HUES6 (cell line): ENCODE measurements around the gene UPF2.

Experiments
- H3K27ac ChIP-seq: 2 replicates; pipeline ENCODE4 v1.7.0; 2013; ENCODE audit warnings: low read depth, mild to moderate bottlenecking, low read length, inconsistent platforms
- H3K27me3 ChIP-seq: 2 replicates; pipeline ENCODE4 v1.6.1; 2013; ENCODE audit warnings: low read length; ENCODE audit not compliant: control insufficient read depth, insufficient read depth
- H3K36me3 ChIP-seq: 2 replicates; pipeline ENCODE4 v1.6.1; 2013; ENCODE audit warnings: low read length; ENCODE audit not compliant: control insufficient read depth, insufficient read depth
- H3K4me1 ChIP-seq: 2 replicates; pipeline ENCODE4 v1.6.1; 2013; ENCODE audit warnings: low read length; ENCODE audit not compliant: control insufficient read depth, insufficient read depth
- H3K4me3 ChIP-seq: 2 replicates; pipeline ENCODE4 v1.5.1; 2013; ENCODE audit warnings: low read depth, low read length
- H3K9ac ChIP-seq: one replicate; pipeline ENCODE4 v1.6.1; 2013; ENCODE audit warnings: mild to moderate bottlenecking, low read length
- H3K9me3 ChIP-seq: 2 replicates; pipeline ENCODE4 v1.6.1; 2013; ENCODE audit warnings: low read depth, low read length; ENCODE audit not compliant: control insufficient read depth, insufficient read depth

The UPF2 gene

DNA sequence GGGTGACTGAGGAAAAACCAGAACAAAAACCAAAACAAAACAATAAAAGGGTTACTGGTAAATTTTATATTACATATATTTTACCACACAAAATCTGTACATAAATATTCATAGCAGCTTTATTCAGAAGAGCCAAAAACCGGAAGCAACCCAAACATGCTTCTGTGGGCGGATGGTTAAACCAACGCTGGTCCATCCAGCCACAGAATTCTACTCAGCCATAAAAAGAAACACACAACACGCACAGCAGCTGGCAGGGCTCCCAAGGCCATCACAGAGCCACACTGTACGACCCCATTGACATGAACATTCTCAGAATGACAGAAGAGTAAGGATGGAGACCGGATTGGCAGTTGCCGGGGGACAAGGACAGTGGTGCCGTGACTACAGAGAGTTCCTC lies 135.9 kb downstream of the UPF2 start:
- H3K36me3 ChIP-seq, result no peaks in the 10 kb centered on the region
- no peak overlapping the region for H3K4me3 ChIP-seq
- H3K9ac ChIP-seq, result no peak overlapping the region
- H3K27me3 ChIP-seq, result no peaks in the 10 kb centered on the region
- H3K27ac ChIP-seq, result no peak overlapping the region
- no peaks in the 10 kb centered on the region for H3K9me3 ChIP-seq
- H3K4me1 ChIP-seq, result peaks cover 8% of the 10 kb centered on the region

DNA sequence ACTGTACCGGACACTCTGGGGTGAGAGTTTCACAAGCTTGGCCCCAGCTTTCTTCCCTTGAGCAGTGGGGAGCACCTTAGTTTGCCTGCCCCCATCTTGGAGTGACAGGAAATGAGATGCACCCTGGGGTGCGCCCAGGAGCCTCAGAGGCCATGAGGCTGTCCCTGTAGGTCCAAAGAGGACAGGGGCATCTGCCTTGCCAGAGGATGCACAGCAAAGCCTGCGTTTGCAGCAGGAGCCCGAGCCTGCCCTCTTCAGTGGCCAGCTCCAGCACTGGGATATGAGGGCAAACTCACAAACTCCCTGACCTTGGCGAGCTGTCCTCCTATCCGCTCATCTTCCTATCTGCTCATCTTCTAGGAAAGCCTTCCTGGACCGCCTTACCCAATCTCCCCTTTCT lies 140.0 kb downstream of the UPF2 start:
- Histone ChIP-seq H3K9me3 (no peaks in the 10 kb centered on the region), H3K27ac (no peak overlapping the region), H3K4me3 (no peak overlapping the region), H3K9ac (no peak overlapping the region), H3K27me3 (no peaks in the 10 kb centered on the region), H3K36me3 (no peaks in the 10 kb centered on the region), H3K4me1 (peaks cover 23% of the 10 kb centered on the region)

DNA sequence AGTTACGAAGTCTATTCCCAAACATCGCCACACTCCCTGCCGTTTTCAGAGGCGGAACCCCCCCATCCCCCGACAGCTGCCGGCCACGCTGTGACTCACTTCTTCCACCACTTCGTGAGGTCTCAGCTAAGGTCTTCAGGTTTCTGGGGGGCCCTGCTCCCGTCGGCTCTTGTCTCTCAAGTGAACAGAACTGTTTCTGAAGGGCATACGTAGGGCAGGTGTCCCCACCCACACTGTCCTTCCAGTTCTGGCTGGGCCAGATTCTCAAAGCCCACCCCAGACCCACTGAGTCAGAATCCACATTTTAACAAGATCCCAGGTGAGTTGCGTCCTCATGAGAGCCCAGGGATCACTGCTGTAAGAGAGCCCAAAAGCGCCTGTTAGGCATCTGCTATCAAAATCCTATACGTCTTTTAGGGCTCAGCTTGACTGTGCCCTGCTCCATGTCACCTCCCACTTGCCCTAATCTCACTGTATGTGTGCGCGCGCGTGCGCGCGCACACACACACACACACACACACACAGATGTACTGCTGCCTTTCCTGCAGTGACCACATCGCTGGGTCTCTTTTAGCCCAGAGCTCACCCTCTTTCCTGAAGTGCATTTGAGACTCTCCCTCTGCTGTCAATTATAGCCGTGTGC lies 140.7 kb downstream of the UPF2 start:
- H3K9ac ChIP-seq, result peak overlapping the region; percentile 29
- H3K4me1 ChIP-seq, result peaks cover 23% of the 10 kb centered on the region
- H3K27me3 ChIP-seq, result no peaks in the 10 kb centered on the region
- H3K36me3 ChIP-seq, result no peaks in the 10 kb centered on the region
- no peak overlapping the region for H3K27ac ChIP-seq
- no peaks in the 10 kb centered on the region for H3K9me3 ChIP-seq
- no peak overlapping the region for H3K4me3 ChIP-seq

DNA sequence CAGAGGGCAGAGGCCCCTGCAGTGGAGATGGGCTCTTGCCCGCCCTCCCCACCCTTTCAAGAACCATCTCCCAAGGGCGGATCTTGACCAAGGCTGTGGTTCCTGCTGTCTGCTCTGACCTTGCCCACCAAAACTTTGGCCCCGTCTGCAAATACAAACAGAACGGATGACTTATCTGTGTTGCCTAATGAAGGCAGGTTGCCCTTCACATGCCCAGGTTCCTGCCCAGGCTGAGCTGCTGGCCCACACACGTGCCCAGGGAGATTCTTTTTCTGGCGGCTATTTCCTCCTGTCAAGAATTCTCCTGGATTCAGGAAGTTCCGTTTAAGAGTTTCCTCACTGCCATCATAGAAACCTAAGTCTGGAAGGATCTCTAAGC lies 141.2 kb downstream of the UPF2 start:
- H3K9ac ChIP-seq, result no peak overlapping the region
- H3K4me3 ChIP-seq, result no peak overlapping the region

DNA sequence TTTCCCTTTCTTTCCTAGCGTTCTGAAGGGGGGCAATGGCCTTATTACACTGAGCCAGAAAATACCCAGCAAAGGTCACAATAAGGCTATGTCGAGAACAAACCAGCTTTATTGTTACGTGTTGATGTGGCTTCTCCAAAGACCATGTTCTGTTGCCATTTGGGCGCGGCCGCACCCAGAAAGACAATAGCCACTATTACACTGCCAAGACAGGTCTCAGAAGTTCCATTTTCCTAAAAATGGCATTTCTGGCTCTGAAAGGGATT lies 141.6 kb downstream of the UPF2 start:
- peaks cover 23% of the 10 kb centered on the region for H3K4me1 ChIP-seq
- H3K9ac ChIP-seq, result no peak overlapping the region
- no peaks in the 10 kb centered on the region for H3K36me3 ChIP-seq
- H3K27me3 ChIP-seq, result no peaks in the 10 kb centered on the region
- H3K9me3 ChIP-seq, result no peaks in the 10 kb centered on the region
- no peak overlapping the region for H3K27ac ChIP-seq
- no peak overlapping the region for H3K4me3 ChIP-seq

More for the DNA sequence above, 141.2 kb downstream of the UPF2 start:
- H3K27me3 ChIP-seq, result no peaks in the 10 kb centered on the region
- H3K4me1 ChIP-seq, result peaks cover 23% of the 10 kb centered on the region
- no peaks in the 10 kb centered on the region for H3K36me3 ChIP-seq
- H3K9me3 ChIP-seq, result no peaks in the 10 kb centered on the region
- H3K27ac ChIP-seq, result no peak overlapping the region

DNA sequence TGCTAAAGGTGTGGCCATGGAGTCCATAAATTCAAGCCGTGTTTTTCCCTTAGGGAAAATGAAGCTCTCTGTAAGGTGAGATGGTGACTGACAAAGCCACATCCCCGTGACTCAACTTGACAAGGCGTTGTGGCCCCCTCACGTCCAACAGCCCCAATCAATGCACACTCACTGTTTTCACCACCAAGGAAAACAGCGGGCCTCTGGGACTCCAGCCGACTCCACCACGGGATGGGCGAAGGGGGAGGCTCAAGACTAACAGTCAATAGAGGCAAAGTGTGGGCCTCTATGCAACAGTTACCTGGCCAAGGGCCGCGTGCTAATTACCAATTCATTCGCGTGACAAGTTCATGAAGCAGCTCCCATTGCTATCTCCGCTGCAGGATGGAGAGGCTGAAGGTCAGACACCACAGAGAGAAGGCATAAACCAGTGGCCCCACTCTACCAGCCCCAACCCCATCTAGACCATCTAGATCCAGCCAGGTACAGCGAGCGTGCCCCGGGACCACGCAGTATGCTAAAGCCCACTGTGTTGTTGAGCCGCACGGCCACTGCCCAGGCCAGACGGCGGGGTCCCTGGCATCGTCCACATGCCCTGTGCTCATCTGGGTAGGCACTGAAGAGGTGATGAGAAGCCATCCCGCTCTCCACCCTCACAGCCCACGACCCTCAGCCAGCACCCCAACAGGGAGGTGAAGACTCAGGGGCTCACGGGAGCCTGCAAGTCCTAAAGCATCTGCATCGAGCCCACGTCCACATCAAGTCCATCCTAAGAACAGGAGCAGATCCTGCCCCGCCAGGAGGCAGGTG lies 143.3 kb downstream of the UPF2 start:
- H3K4me1 ChIP-seq, result peaks cover 23% of the 10 kb centered on the region
- H3K9me3 ChIP-seq, result no peaks in the 10 kb centered on the region
- H3K36me3 ChIP-seq, result no peaks in the 10 kb centered on the region
- H3K9ac ChIP-seq, result no peak overlapping the region
- H3K4me3 ChIP-seq, result no peak overlapping the region
- no peak overlapping the region for H3K27ac ChIP-seq
- no peaks in the 10 kb centered on the region for H3K27me3 ChIP-seq

DNA sequence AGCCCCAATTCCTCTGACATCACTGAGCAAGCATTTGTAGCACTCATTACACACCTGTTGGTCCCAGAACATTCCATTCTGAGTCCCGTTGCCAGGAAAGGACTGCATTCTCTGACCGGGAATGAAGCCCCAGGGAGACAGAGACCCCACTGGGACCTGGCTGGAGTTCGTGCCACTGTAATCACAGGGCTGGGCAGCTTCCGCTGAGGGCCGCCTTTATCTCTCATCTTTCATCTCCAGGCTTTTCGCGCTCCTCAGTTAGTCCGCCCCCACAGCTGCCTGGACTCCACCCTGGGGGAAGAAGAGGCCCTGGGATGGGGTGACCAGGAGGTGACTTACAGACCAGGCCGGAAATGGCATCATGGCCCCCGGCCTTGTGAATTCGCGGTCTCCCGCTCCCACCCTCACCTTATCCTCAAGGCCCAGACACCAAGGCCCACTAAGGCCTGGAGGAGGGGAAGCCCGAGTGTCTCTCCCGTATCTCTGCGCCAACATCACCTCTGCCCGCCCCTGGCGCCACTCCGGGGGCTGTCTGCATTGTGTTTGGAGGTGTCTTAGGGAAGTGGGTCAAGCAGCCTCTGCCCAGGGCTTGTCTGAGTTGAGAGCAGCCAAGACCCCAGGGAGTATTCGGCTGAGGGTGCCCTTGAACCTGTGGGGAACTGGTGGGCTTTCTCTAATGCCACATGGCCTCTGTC lies 144.1 kb downstream of the UPF2 start:
- no peaks in the 10 kb centered on the region for H3K27me3 ChIP-seq
- no peaks in the 10 kb centered on the region for H3K36me3 ChIP-seq
- H3K9ac ChIP-seq, result no peak overlapping the region

DNA sequence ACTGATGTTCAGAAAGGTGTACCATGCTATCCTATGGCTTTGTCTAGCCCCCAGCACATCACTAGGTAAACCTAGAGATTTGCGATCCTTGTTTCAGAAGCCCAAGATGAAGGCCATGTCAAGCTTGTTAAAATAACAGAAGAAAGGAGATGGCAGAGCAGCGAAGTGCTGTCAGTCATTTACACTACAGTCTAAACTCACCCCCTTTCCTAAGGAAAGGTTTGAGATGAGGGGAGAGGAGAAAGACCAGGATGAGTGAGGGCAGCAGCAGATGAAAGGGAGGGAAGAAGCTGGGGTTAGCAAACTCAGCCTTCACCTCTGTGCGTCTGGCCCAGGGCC lies 144.6 kb downstream of the UPF2 start:
- Histone ChIP-seq H3K9ac (peak overlapping the region; percentile 34), H3K36me3 (no peaks in the 10 kb centered on the region), H3K27ac (no peak overlapping the region), H3K27me3 (no peaks in the 10 kb centered on the region), H3K4me1 (peaks cover 23% of the 10 kb centered on the region), H3K4me3 (no peak overlapping the region), H3K9me3 (no peaks in the 10 kb centered on the region)

More for the DNA sequence above, 144.1 kb downstream of the UPF2 start:
- Histone ChIP-seq H3K4me1 (peaks cover 23% of the 10 kb centered on the region), H3K9me3 (no peaks in the 10 kb centered on the region), H3K4me3 (no peak overlapping the region), H3K27ac (no peak overlapping the region)

DNA sequence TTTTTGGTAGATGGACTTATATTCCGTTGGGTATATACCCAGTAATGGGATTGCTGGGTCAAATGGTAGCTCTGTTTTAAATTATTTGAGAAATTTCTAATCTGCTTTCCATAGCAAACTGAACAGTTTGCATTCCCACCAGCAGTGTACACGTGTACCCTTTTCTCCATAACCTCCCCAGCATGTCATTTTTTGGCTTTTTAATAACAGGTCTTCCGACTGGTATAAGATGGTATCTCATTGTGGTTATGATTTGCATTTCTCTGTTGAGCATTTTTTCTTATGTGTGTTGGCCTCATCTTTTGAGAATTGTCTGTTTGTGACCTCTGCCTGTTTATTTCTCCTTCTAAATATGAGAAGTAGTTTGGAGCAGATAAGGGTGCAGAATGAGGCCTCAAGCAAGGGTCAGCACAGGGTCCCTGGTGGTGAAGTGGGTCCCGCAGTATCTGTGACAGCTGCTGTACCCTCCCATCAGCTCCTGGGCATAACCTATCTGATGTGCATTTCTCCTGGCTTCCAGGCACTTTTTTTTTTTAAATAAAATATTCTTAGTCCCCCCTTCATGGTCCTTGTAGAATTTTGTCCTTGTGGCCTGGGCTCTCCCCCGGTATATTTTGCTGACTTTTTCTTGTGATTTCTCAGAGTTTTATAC lies 145.9 kb downstream of the UPF2 start:
- no peaks in the 10 kb centered on the region for H3K9me3 ChIP-seq
- H3K27me3 ChIP-seq, result no peaks in the 10 kb centered on the region
- H3K4me3 ChIP-seq, result no peak overlapping the region
- no peak overlapping the region for H3K9ac ChIP-seq
- no peaks in the 10 kb centered on the region for H3K36me3 ChIP-seq
- peaks cover 15% of the 10 kb centered on the region for H3K4me1 ChIP-seq
- H3K27ac ChIP-seq, result no peak overlapping the region

DNA sequence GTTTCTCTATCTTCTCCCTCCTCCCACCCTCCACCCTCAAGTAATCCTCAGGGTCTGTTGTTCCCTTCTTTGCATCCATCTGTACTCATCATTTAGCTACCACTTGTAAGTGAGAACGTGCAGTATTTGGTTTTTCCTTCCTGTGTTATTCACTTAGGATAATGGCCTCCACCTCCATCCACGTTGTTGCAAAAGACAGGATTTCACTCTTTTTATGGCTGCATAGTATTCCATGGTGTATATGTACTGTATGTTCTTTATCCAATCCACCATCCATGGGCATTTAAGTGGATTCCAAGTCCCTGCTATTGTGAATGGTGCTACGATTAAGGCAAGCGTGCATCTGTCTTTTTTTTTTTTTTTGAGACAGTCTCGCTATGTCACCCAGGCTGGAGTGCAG lies 147.0 kb downstream of the UPF2 start:
- H3K27me3 ChIP-seq, result no peaks in the 10 kb centered on the region
- no peak overlapping the region for H3K27ac ChIP-seq
- no peak overlapping the region for H3K4me3 ChIP-seq
- H3K9ac ChIP-seq, result no peak overlapping the region
- H3K36me3 ChIP-seq, result no peaks in the 10 kb centered on the region
- H3K4me1 ChIP-seq, result peaks cover 6% of the 10 kb centered on the region; the same call in 1 of the 2 replicates
- no peaks in the 10 kb centered on the region for H3K9me3 ChIP-seq

DNA sequence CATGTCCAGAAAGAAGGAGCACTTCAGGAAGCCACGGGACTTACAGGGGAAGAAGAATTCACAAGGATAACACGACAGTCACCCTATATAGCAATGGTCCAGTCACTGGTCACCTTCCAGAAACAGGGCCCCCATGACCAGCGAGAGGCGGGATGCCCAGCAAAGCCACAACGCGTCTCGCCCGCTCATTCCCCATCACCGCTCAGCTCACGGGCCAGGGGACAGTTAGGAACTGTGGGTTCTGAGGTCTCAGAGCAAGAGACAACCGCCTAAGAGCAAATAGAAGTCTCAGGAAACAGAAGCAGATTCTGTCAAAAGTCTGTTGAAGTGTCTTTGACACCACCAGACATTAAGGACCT lies 147.5 kb downstream of the UPF2 start:
- no peak overlapping the region for H3K4me3 ChIP-seq
- H3K27ac ChIP-seq, result no peak overlapping the region
- H3K9me3 ChIP-seq, result no peaks in the 10 kb centered on the region
- no peak overlapping the region for H3K9ac ChIP-seq
- peaks cover 6% of the 10 kb centered on the region; the same call in 1 of the 2 replicates for H3K4me1 ChIP-seq
- no peaks in the 10 kb centered on the region for H3K36me3 ChIP-seq
- H3K27me3 ChIP-seq, result no peaks in the 10 kb centered on the region
